GM12872 (cell line): Measurements from ENCODE around the gene LTF.

ENCODE experiments used
- CTCF ChIP-seq: IDR thresholded peaks from 3 replicates; pipeline ENCODE4 v1.5.1; 2011; ENCODE audit warnings: low read depth, mild to moderate bottlenecking, low read length, moderate library complexity; ENCODE audit not compliant: insufficient read depth

The LTF gene

DNA sequence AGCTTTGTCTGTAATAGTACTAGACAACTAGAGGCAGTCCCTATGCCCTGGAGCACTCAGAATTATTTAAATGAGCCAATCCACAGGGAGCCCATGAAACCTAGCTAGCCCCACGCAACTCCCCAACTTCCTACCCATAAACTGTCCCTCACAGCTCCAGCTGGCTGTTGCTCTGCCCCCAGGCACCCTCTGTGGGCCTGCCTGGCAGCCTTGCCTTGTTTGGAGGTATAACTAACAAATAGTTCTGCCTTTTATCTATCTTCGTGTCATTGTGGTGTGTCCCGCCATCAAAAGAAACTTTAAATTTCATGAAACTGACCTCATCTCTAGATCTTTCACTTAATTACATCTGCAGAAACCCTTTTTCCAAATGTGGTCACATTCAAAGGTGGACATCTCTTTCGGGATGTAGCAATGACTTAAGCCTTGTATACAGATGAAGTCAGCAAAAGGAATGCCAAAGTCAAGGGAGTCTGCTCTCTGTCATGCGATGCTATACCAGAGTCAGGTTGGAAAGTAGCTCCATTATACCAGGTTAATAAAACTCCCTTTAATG is 31.3 kb upstream of the LTF start:
- no peak for TF ChIP-seq CTCF

- no peak for TF ChIP-seq CTCF
Observed at GRCh38 chr3:46492890-46493547, 28.3 kb upstream of the LTF start.

- TF ChIP-seq CTCF: no peak
Observed at GRCh38 chr3:46491089-46492070, 26.7 kb upstream of the LTF start.

- TF ChIP-seq CTCF: no peak
Observed at GRCh38 chr3:46490338-46491084, 25.8 kb upstream of the LTF start.

- TF ChIP-seq CTCF: no peak
Observed at GRCh38 chr3:46489875-46490274, 25.2 kb upstream of the LTF start.

GRCh38 chr3:46489381-46489780 is 24.7 kb upstream of the LTF start:
- TF ChIP-seq CTCF: no peak
